ENCODE results near the gene MNS1. TPM values are rescaled to one million over a fixed set of nuclear protein-coding genes. Genes with fewer than 3 reads are reported as not detected.

The MNS1 gene
- total RNA-seq, 1 experiment from 2014 or later: 8.4 TPM

DNA sequence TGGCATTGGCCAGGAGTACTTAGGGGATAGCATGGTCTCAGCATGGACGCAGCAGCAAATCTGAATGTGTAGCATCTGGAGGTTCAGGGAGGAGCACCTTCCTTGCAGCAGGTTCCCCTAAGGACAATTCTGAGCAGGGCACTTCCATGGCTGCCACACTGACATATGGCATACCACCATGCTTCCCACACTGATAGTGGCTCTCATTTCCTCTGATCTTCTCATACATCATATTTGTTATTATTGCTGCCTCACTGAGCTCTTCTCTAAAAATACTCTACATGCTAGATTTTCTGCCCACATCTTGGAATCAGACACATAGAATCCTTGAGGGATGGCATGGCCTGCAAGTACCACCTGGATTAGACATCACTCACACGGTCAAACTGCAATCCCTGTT lies 7.3 kb upstream of the MNS1 start:
- DNase-seq (ENCODE audit: low read depth in 1 of 2, low spot score in 2 of 2): no peak
- Histone ChIP-seq H3K27me3 (replicated peaks) (no peaks in the 10 kb centered on the region), H3K27ac (no peak overlapping the region), H3K9me3 (replicated peaks) (no peaks in the 10 kb centered on the region), H3K36me3 (no peaks in the 10 kb centered on the region), H3K4me3 (no peak overlapping the region), H3K4me1 (replicated peaks) (no peaks in the 10 kb centered on the region)

GRCh38 chr15:56471440-56472069 lies 6.6 kb upstream of the MNS1 start:
- DNase-seq (ENCODE audit: low read depth in 1 of 2, low spot score in 2 of 2): no peak
- no peaks in the 10 kb centered on the region for H3K27me3 ChIP-seq (replicated peaks)
- no peak overlapping the region for H3K4me3 ChIP-seq
- no peaks in the 10 kb centered on the region for H3K4me1 ChIP-seq (replicated peaks)
- no peaks in the 10 kb centered on the region for H3K9me3 ChIP-seq (replicated peaks)
- no peak overlapping the region for H3K27ac ChIP-seq
- H3K36me3 ChIP-seq: no peaks in the 10 kb centered on the region

DNA sequence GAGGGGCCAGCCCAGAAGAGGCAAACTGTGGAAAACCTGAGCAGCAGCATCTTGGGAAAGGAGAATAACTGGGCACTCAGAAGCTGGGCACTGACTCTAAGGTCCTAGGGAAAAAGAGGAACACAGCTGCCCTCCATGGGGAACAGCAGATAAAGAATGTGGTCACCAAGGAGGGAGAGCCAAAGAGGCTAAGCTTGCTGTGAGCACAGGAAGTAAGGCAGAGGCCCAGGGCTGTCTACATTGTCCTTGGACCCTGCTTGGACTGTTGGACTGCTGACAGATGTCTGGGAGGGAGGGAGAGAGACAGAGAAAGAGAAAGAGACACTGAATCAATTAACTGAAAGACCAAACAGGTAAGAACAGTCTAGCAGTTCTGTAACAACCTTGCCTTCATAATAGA lies 4.5 kb upstream of the MNS1 start:
- no peak for DNase-seq (ENCODE audit: low read depth in 1 of 2, low spot score in 2 of 2)
- Histone ChIP-seq H3K9me3 (replicated peaks) (no peaks in the 10 kb centered on the region), H3K27me3 (replicated peaks) (no peaks in the 10 kb centered on the region), H3K36me3 (no peaks in the 10 kb centered on the region), H3K27ac (no peak overlapping the region), H3K4me1 (replicated peaks) (peaks cover 9% of the 10 kb centered on the region; the same call in 1 of the 2 replicates), H3K4me3 (no peak overlapping the region)

- Histone ChIP-seq H3K36me3 (no peaks in the 10 kb centered on the region), H3K27ac (no peak overlapping the region), H3K27me3 (replicated peaks) (no peaks in the 10 kb centered on the region), H3K4me3 (peak overlapping the region; percentile 28), H3K4me1 (replicated peaks) (peaks cover 9% of the 10 kb centered on the region; the same call in 1 of the 2 replicates), H3K9me3 (replicated peaks) (no peaks in the 10 kb centered on the region)
- DNase-seq (ENCODE audit: low read depth in 1 of 2, low spot score in 2 of 2): peak in 1 of 2 experiments; percentile 36
Observed at GRCh38 chr15:56468401-56468800, 3.5 kb upstream of the MNS1 start.

GRCh38 chr15:56467616-56468015 lies 2.7 kb upstream of the MNS1 start:
- H3K4me1 ChIP-seq (replicated peaks): peaks cover 9% of the 10 kb centered on the region; the same call in 1 of the 2 replicates
- no peak for DNase-seq (ENCODE audit: low read depth in 1 of 2, low spot score in 2 of 2)
- H3K9me3 ChIP-seq (replicated peaks): no peaks in the 10 kb centered on the region

DNA sequence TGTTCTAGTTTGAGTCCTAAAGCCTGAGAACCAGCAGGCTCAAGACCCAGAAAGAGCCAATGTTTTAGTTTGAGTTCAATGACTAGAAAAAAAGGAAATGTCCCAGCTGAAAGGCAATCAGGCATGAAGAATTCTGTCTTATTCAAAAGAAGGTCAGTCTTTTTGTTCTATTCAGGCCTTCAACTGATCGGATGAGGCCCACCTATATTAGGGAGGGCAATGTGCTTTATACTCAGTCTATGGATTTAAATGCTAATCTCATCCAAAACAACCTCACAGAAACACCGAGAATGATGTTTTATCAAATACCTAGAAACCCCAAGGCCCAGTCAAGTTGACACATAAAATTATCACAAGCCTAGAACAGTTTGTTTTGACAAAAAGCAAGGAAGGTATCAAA lies 4.0 kb downstream of the MNS1 start:
- Histone ChIP-seq H3K4me1 (replicated peaks) (peaks cover 8% of the 10 kb centered on the region; the same call in 1 of the 2 replicates), H3K27ac (no peak overlapping the region), H3K27me3 (replicated peaks) (no peaks in the 10 kb centered on the region), H3K9me3 (replicated peaks) (no peaks in the 10 kb centered on the region), H3K4me3 (no peak overlapping the region), H3K36me3 (no peaks in the 10 kb centered on the region)
- DNase-seq (ENCODE audit: low read depth in 1 of 2, low spot score in 2 of 2): no peak

More at GRCh38 chr15:56467616-56468015, 2.7 kb upstream of the MNS1 start:
- H3K4me3 ChIP-seq: no peak overlapping the region
- no peaks in the 10 kb centered on the region for H3K27me3 ChIP-seq (replicated peaks)
- no peak overlapping the region for H3K27ac ChIP-seq
- no peaks in the 10 kb centered on the region for H3K36me3 ChIP-seq

- DNase-seq (ENCODE audit: low read depth in 1 of 2, low spot score in 2 of 2): no peak
- Histone ChIP-seq H3K27me3 (replicated peaks) (no peaks in the 10 kb centered on the region), H3K4me3 (no peak overlapping the region), H3K4me1 (replicated peaks) (no peaks in the 10 kb centered on the region), H3K9me3 (replicated peaks) (no peaks in the 10 kb centered on the region), H3K27ac (no peak overlapping the region), H3K36me3 (no peaks in the 10 kb centered on the region)
Observed at GRCh38 chr15:56460071-56460470, 4.9 kb downstream of the MNS1 start.

DNA sequence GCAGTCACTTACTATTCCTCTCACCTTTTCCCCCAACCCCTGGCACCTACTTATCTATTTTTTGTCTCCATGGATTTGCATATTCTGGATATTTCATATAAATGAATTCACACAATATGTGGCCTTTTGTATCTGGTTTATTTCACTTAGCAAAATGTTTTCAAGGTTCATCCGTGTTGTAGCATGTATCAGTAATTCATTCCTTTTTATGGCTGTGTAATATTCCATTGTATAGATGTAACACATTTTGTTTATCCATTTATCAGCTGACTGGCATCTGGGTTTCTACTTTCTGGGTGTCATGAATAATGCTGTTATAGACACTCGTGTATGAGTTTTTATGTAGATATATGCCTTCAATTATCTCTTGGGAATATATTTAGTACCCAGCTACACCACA lies 5.8 kb downstream of the MNS1 start:
- Histone ChIP-seq H3K4me3 (no peak overlapping the region), H3K27me3 (replicated peaks) (no peaks in the 10 kb centered on the region), H3K4me1 (replicated peaks) (no peaks in the 10 kb centered on the region), H3K9me3 (replicated peaks) (no peaks in the 10 kb centered on the region), H3K27ac (no peak overlapping the region), H3K36me3 (no peaks in the 10 kb centered on the region)
- no peak for DNase-seq (ENCODE audit: low read depth in 1 of 2, low spot score in 2 of 2)

DNA sequence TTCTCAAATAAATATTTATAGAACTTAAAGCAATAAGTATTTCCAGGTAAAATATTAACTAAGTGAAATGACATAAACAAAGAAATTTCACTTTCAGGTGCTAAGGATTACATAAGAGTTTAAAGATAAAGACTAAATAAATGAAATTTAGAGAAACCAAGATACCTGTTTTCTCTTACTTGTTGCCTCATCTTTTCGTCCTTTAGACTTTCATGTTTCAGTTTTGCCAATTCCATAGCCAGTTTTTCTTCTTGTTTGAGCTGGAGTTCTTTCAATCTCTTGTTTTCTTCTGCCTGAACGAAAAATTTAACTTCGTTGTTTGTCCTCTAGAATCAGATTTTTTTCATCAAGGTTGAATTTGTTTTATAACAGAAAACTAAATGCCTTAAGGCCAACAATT lies 8.7 kb downstream of the MNS1 start:
- no peaks in the 10 kb centered on the region for H3K36me3 ChIP-seq
- no peaks in the 10 kb centered on the region for H3K4me1 ChIP-seq (replicated peaks)
- no peak for DNase-seq (ENCODE audit: low read depth in 1 of 2, low spot score in 2 of 2)
- H3K4me3 ChIP-seq: no peak overlapping the region
- H3K27ac ChIP-seq: no peak overlapping the region
- no peaks in the 10 kb centered on the region for H3K9me3 ChIP-seq (replicated peaks)
- H3K27me3 ChIP-seq (replicated peaks): no peaks in the 10 kb centered on the region

- H3K4me3 ChIP-seq: no peak overlapping the region
- no peak overlapping the region for H3K27ac ChIP-seq
- no peaks in the 10 kb centered on the region for H3K27me3 ChIP-seq (replicated peaks)
- no peaks in the 10 kb centered on the region for H3K36me3 ChIP-seq
- H3K4me1 ChIP-seq (replicated peaks): no peaks in the 10 kb centered on the region
- no peaks in the 10 kb centered on the region for H3K9me3 ChIP-seq (replicated peaks)
- DNase-seq (ENCODE audit: low read depth in 1 of 2, low spot score in 2 of 2): no peak
Observed at GRCh38 chr15:56454836-56455235, 10.1 kb downstream of the MNS1 start.

- Histone ChIP-seq H3K27ac (no peak overlapping the region), H3K36me3 (peaks cover 7% of the 10 kb centered on the region), H3K27me3 (replicated peaks) (no peaks in the 10 kb centered on the region), H3K9me3 (replicated peaks) (no peaks in the 10 kb centered on the region), H3K4me3 (no peak overlapping the region), H3K4me1 (replicated peaks) (no peaks in the 10 kb centered on the region)
- DNase-seq (ENCODE audit: low read depth in 1 of 2, low spot score in 2 of 2): no peak
Observed at GRCh38 chr15:56445746-56446145, 19.2 kb downstream of the MNS1 start.

- no peak for DNase-seq (ENCODE audit: low read depth in 1 of 2, low spot score in 2 of 2)
- Histone ChIP-seq H3K4me3 (no peak overlapping the region), H3K4me1 (replicated peaks) (no peaks in the 10 kb centered on the region), H3K9me3 (replicated peaks) (no peaks in the 10 kb centered on the region), H3K27ac (no peak overlapping the region), H3K27me3 (replicated peaks) (no peaks in the 10 kb centered on the region), H3K36me3 (peaks cover 7% of the 10 kb centered on the region)
Observed at GRCh38 chr15:56442354-56442753, 22.6 kb downstream of the MNS1 start.

GRCh38 chr15:56440214-56440770 lies 24.6 kb downstream of the MNS1 start:
- DNase-seq (ENCODE audit: low read depth in 1 of 2, low spot score in 2 of 2): no peak
- no peak overlapping the region for H3K4me3 ChIP-seq
- H3K27me3 ChIP-seq (replicated peaks): no peaks in the 10 kb centered on the region
- peaks cover 7% of the 10 kb centered on the region for H3K36me3 ChIP-seq
- no peaks in the 10 kb centered on the region for H3K9me3 ChIP-seq (replicated peaks)
- H3K4me1 ChIP-seq (replicated peaks): no peaks in the 10 kb centered on the region
- H3K27ac ChIP-seq: no peak overlapping the region

DNA sequence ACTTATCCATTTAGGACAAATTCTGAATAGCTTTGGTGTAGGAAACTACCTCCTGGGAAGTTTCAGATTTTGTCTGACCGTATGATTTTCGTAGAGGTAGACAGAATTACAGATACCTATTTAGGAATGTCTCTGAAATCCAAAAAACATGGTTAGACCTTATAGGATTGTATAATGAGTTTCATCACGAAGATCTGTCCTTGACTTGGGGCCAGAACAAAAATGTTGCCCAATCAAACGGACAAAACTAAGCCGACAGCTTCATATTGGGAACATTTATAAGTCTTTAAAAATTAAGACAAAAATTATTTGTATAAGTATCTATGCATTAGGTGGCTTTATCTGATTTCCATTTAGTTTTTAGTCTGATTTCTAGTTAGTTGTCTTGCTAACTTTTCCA lies 32.6 kb downstream of the MNS1 start:
- no peaks in the 10 kb centered on the region for H3K9me3 ChIP-seq (replicated peaks)
- H3K27ac ChIP-seq: no peak overlapping the region
- DNase-seq (ENCODE audit: low read depth in 1 of 2, low spot score in 2 of 2): no peak
- no peak overlapping the region for H3K4me3 ChIP-seq
- no peaks in the 10 kb centered on the region for H3K27me3 ChIP-seq (replicated peaks)
- no peaks in the 10 kb centered on the region for H3K4me1 ChIP-seq (replicated peaks)
- H3K36me3 ChIP-seq: no peaks in the 10 kb centered on the region; the same call in 1 of the 2 replicates
